ENCODE measurements around the gene MIGA2.

- TF ChIP-seq CTCF (IDR thresholded peaks at IDR 0.05 in 8 of 11, conservative IDR thresholded peaks at IDR 0.05 in 3 of 11) (no peak), POLR2AphosphoS5 (IDR thresholded peaks at IDR 0.05) (no peak), POLR2A (IDR thresholded peaks at IDR 0.05) (no peak)
Measured at GRCh38 chr9:129013674-129014073, 22.8 kb upstream of the MIGA2 start.

Data from spleen (tissue), 7 donors.